OCI-LY3 (cell line): ENCODE data around the gene PTPRD.

ENCODE experiments used
- H2AFZ ChIP-seq: fragments of 200-600, 300-600 bp; shearing (Covaris generic); 2 replicates; pipeline ENCODE4 v1.6.0; 2014; ENCODE audit warnings: antibody characterized with exemption, low read depth, low read length
- H3K27ac ChIP-seq: fragments of 200-600, 300-600 bp; sonication (generic); 2 replicates; pipeline ENCODE4 v1.5.1; 2014; ENCODE audit warnings: mild to moderate bottlenecking, low read length, moderate library complexity, mixed read lengths
- H3K27me3 ChIP-seq: fragments of 200-600, 300-600 bp; sonication (generic); 2 replicates; pipeline ENCODE4 v1.6.1; 2014; ENCODE audit warnings: low read depth, low read length, mixed read lengths
- H3K36me3 ChIP-seq: fragments of 200-600, 300-600 bp; sonication (generic); replicated peaks from 2 replicates; pipeline ENCODE3; 2014; ENCODE audit warnings: low read depth, low read length, mixed read lengths
- H3K4me1 ChIP-seq: fragments of 300-600, 200-600 bp; sonication (generic); 2 replicates; pipeline ENCODE4 v1.6.1; 2014; ENCODE audit warnings: low read length, mixed read lengths
- H3K4me2 ChIP-seq: fragments of 200-600, 300-600 bp; sonication (generic); 2 replicates; pipeline ENCODE4 v1.6.1; 2014; ENCODE audit warnings: low read length, mixed read lengths
- H3K4me3 ChIP-seq: fragments of 300-600, 200-600 bp; sonication (generic); 2 replicates; pipeline ENCODE4 v1.5.1; 2014; ENCODE audit warnings: antibody characterized with exemption, mild to moderate bottlenecking, low read length, moderate library complexity
- H3K79me2 ChIP-seq: fragments of 300-600, 200-600 bp; shearing (Covaris generic); 2 replicates; pipeline ENCODE4 v1.6.1; 2014; ENCODE audit warnings: mild to moderate bottlenecking, low read length, mixed read lengths
- H3K9ac ChIP-seq: fragments of 300-600, 200-600 bp; shearing (Covaris generic); 2 replicates; pipeline ENCODE4 v1.6.0; 2014; ENCODE audit warnings: mild to moderate bottlenecking, low read length, moderate library complexity
- H3K9me3 ChIP-seq: fragments of 200-600, 300-600 bp; shearing (Covaris generic); 2 replicates; pipeline ENCODE4 v1.6.1; 2014; ENCODE audit warnings: low read length, mixed read lengths; ENCODE audit not compliant: insufficient read depth
- H4K20me1 ChIP-seq: fragments of 200-600, 300-600 bp; sonication (generic); 2 replicates; pipeline ENCODE4 v1.6.1; 2016; ENCODE audit warnings: low read length, mixed read lengths; ENCODE audit not compliant: insufficient read depth
- CTCF ChIP-seq: fragments of 200-600, 300-600 bp; sonication (generic); IDR thresholded peaks from 2 replicates; pipeline ENCODE4 v1.5.1; 2014; ENCODE audit warnings: antibody characterized with exemption, low read length, low read depth
- EZH2phosphoT487 ChIP-seq: fragments of 200-600 bp; shearing (Covaris generic); IDR thresholded peaks from 2 replicates; pipeline ENCODE4 v1.6.1; 2018; ENCODE audit warnings: antibody characterized with exemption, mixed run types, low read depth

The PTPRD gene

DNA sequence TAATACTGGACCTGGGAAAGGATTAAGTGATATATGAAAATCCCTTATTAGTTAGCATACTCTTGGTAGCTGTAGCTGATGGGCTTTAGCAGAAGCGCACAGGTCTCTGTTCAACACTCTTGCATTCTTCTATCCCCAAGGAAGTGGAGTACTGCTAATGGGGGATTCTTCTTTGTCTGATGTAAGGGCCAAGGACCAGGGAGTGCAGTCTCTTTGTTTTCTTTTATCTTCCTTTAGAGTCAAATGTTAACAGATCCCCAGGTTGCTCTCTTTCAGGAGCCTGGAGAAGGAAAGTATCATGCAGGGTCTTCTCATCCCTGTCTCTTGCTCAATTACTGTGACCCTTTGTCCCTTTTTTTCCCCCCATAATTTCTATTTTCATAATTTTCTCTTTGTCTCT is 1666.3 kb downstream of the PTPRD start:
- Histone ChIP-seq H3K27me3 (no peaks in the 10 kb centered on the region), H3K4me2 (no peak overlapping the region)

DNA sequence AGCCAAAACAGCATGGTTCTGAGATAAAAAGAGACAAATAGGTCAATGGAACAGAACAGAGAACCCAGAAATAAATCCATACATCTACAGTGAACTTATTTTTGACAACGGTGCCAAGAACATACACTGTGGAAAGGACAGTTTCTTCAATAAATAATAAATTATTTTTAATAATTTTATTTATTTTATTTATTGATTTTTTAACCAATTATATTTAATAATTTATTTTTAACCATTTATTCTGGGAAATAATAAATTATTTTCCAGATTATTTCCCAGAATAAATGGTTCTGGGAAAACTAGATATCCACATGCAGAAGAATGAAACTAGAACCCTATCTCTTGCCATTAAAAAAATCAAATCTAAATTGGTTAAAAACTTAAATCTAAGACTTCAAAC is 1669.4 kb downstream of the PTPRD start:
- no peak overlapping the region for H3K4me2 ChIP-seq
- no peak overlapping the region for H3K9ac ChIP-seq
- no peak overlapping the region for H3K4me3 ChIP-seq
- H3K27me3 ChIP-seq: no peaks in the 10 kb centered on the region
- H3K79me2 ChIP-seq: no peaks in the 10 kb centered on the region
- H3K27ac ChIP-seq: no peak overlapping the region
- H2AFZ ChIP-seq: no peak overlapping the region
- H3K9me3 ChIP-seq: no peaks in the 10 kb centered on the region
- no peaks in the 10 kb centered on the region for H4K20me1 ChIP-seq
- H3K36me3 ChIP-seq: no peaks in the 10 kb centered on the region
- TF ChIP-seq EZH2phosphoT487: no peak
- no peak for TF ChIP-seq CTCF
- no peaks in the 10 kb centered on the region for H3K4me1 ChIP-seq

More for the DNA sequence above, 1666.3 kb downstream of the PTPRD start:
- TF ChIP-seq EZH2phosphoT487 (no peak), CTCF (no peak)
- no peak overlapping the region for H3K27ac ChIP-seq
- H3K4me1 ChIP-seq: no peaks in the 10 kb centered on the region
- H4K20me1 ChIP-seq: no peaks in the 10 kb centered on the region
- no peaks in the 10 kb centered on the region for H3K36me3 ChIP-seq
- no peak overlapping the region for H2AFZ ChIP-seq
- H3K9me3 ChIP-seq: no peaks in the 10 kb centered on the region
- H3K79me2 ChIP-seq: no peaks in the 10 kb centered on the region
- H3K9ac ChIP-seq: no peak overlapping the region
- no peak overlapping the region for H3K4me3 ChIP-seq

GRCh38 chr9:8940650-8941049 is 1672.2 kb downstream of the PTPRD start:
- Histone ChIP-seq H4K20me1 (no peaks in the 10 kb centered on the region), H3K79me2 (no peaks in the 10 kb centered on the region), H2AFZ (no peak overlapping the region), H3K27me3 (no peaks in the 10 kb centered on the region), H3K4me3 (no peak overlapping the region), H3K4me1 (no peaks in the 10 kb centered on the region), H3K36me3 (no peaks in the 10 kb centered on the region), H3K27ac (no peak overlapping the region), H3K9me3 (no peaks in the 10 kb centered on the region), H3K9ac (no peak overlapping the region), H3K4me2 (no peak overlapping the region)
- TF ChIP-seq CTCF (no peak), EZH2phosphoT487 (no peak)

- Histone ChIP-seq H2AFZ (no peak overlapping the region), H3K9ac (no peak overlapping the region), H3K4me1 (no peaks in the 10 kb centered on the region), H3K79me2 (no peaks in the 10 kb centered on the region), H3K27ac (no peak overlapping the region), H3K27me3 (no peaks in the 10 kb centered on the region), H3K4me3 (no peak overlapping the region), H4K20me1 (no peaks in the 10 kb centered on the region), H3K4me2 (no peak overlapping the region), H3K9me3 (no peaks in the 10 kb centered on the region), H3K36me3 (no peaks in the 10 kb centered on the region)
- TF ChIP-seq EZH2phosphoT487: no peak
- no peak for TF ChIP-seq CTCF
Observed at GRCh38 chr9:8926461-8926860, 1686.3 kb downstream of the PTPRD start.
